Activated T-cell treated with anti-CD3 and anti-CD28 coated beads, Interleukin-2, amount 50 U/mL, for 4 hours (primary cell): Measurements from ENCODE around the gene PUS7L. TPM values are rescaled to one million over a fixed set of nuclear protein-coding genes. Genes with fewer than 3 reads are reported as not detected.
"Not testable (repeated sequence)": the region's sequence is repeated elsewhere in the genome, so short reads cannot be mapped to it uniquely, and the experiment has no call there.

Source experiments
- ATAC-seq, 2 donors: fragments of 200-7000 bp; cut with Tn5 transposase; one replicate each; pipeline ENCODE4 v1.10.0; 2021
- DNase-seq: peaks from one replicate; pipeline ENCODE4 v3.0.0-alpha.2; 2020
- H3K27me3 Mint-ChIP-seq: one replicate; pipeline ENCODE4 v1.8.0; 2021; ENCODE audit warnings: low read depth, mixed read lengths
- H3K36me3 Mint-ChIP-seq: one replicate; pipeline ENCODE4 v1.8.0; 2022; ENCODE audit warnings: mixed read lengths; ENCODE audit not compliant: insufficient read depth
- H3K4me1 Mint-ChIP-seq: one replicate; pipeline ENCODE4 v1.8.0; 2021; ENCODE audit warnings: low read depth, mixed read lengths
- H3K4me3 Mint-ChIP-seq: one replicate; pipeline ENCODE4 v1.8.0; 2021; ENCODE audit warnings: mild to moderate bottlenecking, moderate library complexity, mixed read lengths
- H3K9me3 Mint-ChIP-seq: one replicate; pipeline ENCODE4 v1.8.0; 2021; ENCODE audit warnings: mixed read lengths
- total RNA-seq, 3 donors: library from RNA; stranded (reverse); gene quantifications; one replicate each; pipeline ENCODE4 v1.2.1, GENCODE V29; 2021

PUS7L gene
- total RNA-seq, 3 donors from 2014 or later, result 21.2 to 23.4 (median 22.4) TPM

- no peak overlapping the region for H3K4me3 Mint-ChIP-seq
Measured at GRCh38 chr12:43763769-43764168, 5.2 kb upstream of the PUS7L start.

GRCh38 chr12:43762596-43762995 lies 4.0 kb upstream of the PUS7L start:
- Mint-ChIP-seq H3K27me3 (no peaks in the 10 kb centered on the region), H3K4me1 (peaks cover 43% of the 10 kb centered on the region), H3K4me3 (no peak overlapping the region), H3K9me3 (no peaks in the 10 kb centered on the region), H3K36me3 (peaks cover 8% of the 10 kb centered on the region)
- DNase-seq (no peak), ATAC-seq (no peak)

More at GRCh38 chr12:43763769-43764168, 5.2 kb upstream of the PUS7L start:
- ATAC-seq, result no peak
- Mint-ChIP-seq H3K36me3 (peaks cover 13% of the 10 kb centered on the region), H3K27me3 (no peaks in the 10 kb centered on the region), H3K4me1 (peaks cover 36% of the 10 kb centered on the region), H3K9me3 (no peaks in the 10 kb centered on the region)
- DNase-seq, result no peak

- Mint-ChIP-seq H3K9me3 (no peaks in the 10 kb centered on the region), H3K36me3 (peaks cover 10% of the 10 kb centered on the region), H3K4me3 (peak overlapping the region; percentile 52), H3K27me3 (no peaks in the 10 kb centered on the region), H3K4me1 (peaks cover 51% of the 10 kb centered on the region)
- ATAC-seq (no peak), DNase-seq (no peak)
Measured at GRCh38 chr12:43761500-43761899, 2.9 kb upstream of the PUS7L start.

DNA sequence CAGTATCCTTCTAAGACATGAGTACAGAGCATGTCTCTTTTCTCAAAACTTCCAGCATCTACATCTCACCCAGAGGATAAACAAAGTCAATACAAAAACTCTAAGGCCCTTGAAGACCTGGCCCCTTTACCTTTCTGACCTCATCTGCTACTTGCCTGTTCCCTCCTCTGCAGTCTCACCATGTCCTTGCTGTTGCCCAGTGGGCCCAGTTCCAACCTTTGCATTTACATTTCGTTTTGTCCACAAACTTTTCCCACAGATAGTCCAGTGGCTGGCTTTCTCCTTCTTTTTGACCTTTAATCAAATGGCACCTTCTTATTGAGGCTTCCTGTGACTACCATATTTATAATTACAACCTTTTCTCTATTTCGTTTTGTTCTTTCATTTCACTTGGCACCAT lies 1.8 kb upstream of the PUS7L start:
- Mint-ChIP-seq H3K9me3 (no peaks in the 10 kb centered on the region), H3K4me1 (peaks cover 57% of the 10 kb centered on the region), H3K4me3 (peak overlapping the region; percentile 97), H3K36me3 (peaks cover 14% of the 10 kb centered on the region), H3K27me3 (no peaks in the 10 kb centered on the region)
- no peak for ATAC-seq
- DNase-seq, result no peak

GRCh38 chr12:43758247-43758727 lies 303 bp downstream of the PUS7L start:
- Mint-ChIP-seq H3K36me3 (peaks cover 27% of the 10 kb centered on the region), H3K9me3 (no peaks in the 10 kb centered on the region), H3K4me1 (peaks cover 67% of the 10 kb centered on the region), H3K27me3 (no peaks in the 10 kb centered on the region), H3K4me3 (peak overlapping the region; percentile 97)
- DNase-seq (no peak), ATAC-seq (peak; percentile 27 to 30)

- ATAC-seq (no peak), DNase-seq (no peak)
- Mint-ChIP-seq H3K4me3 (no peak overlapping the region), H3K4me1 (peaks cover 47% of the 10 kb centered on the region), H3K9me3 (peaks cover 6% of the 10 kb centered on the region), H3K27me3 (no peaks in the 10 kb centered on the region), H3K36me3 (peaks cover 40% of the 10 kb centered on the region)
Measured at GRCh38 chr12:43754015-43754414, 4.6 kb downstream of the PUS7L start.

GRCh38 chr12:43751360-43751759 lies 7.2 kb downstream of the PUS7L start:
- H3K4me3 Mint-ChIP-seq, H3K9me3 Mint-ChIP-seq, ATAC-seq, DNase-seq, H3K27me3 Mint-ChIP-seq: not testable (repeated sequence)
- Mint-ChIP-seq H3K4me1 (peaks cover 30% of the 10 kb centered on the region), H3K36me3 (peaks cover 42% of the 10 kb centered on the region)

DNA sequence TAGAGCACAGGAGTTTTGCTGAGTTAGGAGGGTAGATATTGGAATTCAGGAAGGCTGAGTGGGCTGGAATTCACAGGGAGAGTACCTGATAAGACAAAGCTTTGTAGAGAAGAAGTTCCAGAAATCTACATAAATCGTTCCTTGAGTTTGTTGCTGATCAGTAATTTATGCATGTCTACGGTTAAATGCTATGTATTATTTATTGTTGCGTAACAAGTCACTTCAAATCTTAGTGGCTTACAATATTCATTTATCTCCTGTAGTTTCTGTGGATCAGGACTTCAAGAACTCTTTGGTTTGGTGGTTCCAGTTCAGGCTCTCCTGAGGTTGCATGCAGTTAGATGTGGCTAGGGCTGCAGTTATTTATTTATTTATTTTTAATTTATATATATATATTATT lies 7.8 kb downstream of the PUS7L start:
- H3K4me1 Mint-ChIP-seq, result peaks cover 26% of the 10 kb centered on the region
- no peak for ATAC-seq

DNA sequence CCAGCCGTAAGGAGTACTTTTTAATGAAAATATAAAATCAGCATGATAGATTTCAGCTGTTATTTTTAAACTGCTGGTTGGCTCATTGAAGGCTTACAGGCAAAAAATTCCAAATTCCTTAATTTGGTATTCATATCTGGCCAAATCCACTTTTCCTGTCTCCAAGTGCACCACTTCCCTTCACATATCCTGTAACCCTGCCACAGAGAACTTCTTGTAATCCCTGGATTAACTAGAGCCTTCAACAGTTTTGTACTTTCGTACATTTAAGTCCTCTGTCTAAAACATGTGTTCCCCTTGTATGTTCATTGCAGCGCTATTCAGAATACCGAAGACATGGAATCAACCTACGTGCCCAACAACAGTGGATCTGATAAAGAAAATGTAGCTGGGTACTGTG lies 9.6 kb downstream of the PUS7L start:
- Mint-ChIP-seq H3K4me1 (peaks cover 18% of the 10 kb centered on the region), H3K9me3 (peaks cover 6% of the 10 kb centered on the region), H3K27me3 (no peaks in the 10 kb centered on the region), H3K4me3 (no peak overlapping the region), H3K36me3 (peaks cover 42% of the 10 kb centered on the region)
- DNase-seq (no peak), ATAC-seq (no peak)

More for the DNA sequence above, 7.8 kb downstream of the PUS7L start:
- Mint-ChIP-seq H3K9me3 (peaks cover 6% of the 10 kb centered on the region), H3K36me3 (peaks cover 42% of the 10 kb centered on the region), H3K27me3 (no peaks in the 10 kb centered on the region), H3K4me3 (no peak overlapping the region)
- DNase-seq, result no peak

DNA sequence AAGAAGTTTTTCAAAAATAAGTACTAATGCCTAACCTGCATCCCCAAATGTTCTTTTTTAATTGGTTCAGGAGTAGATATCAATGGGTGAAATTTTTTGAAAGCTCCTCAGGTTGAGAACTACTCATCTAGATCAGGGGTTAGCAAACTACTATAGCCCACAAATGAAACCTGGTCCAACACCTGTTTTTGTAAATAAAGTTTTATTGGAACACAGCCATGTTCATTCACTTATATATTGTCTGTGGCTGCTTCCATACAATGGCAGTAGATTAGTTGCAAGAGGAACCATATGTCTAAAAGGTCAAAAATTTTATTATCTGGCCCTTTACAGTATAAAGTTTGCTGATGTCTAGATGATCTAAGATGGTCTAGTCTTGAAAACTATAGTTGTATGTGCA lies 13.8 kb downstream of the PUS7L start:
- Mint-ChIP-seq H3K27me3 (no peaks in the 10 kb centered on the region), H3K4me1 (peaks cover 1% of the 10 kb centered on the region), H3K9me3 (no peaks in the 10 kb centered on the region), H3K4me3 (no peak overlapping the region), H3K36me3 (peaks cover 42% of the 10 kb centered on the region)
- ATAC-seq, result no peak
- DNase-seq, result no peak

- Mint-ChIP-seq H3K36me3 (peaks cover 47% of the 10 kb centered on the region), H3K4me1 (no peaks in the 10 kb centered on the region), H3K27me3 (no peaks in the 10 kb centered on the region), H3K4me3 (no peak overlapping the region), H3K9me3 (no peaks in the 10 kb centered on the region)
- DNase-seq (no peak), ATAC-seq (no peak)
Measured at GRCh38 chr12:43742106-43742505, 16.5 kb downstream of the PUS7L start.

- H3K27me3 Mint-ChIP-seq, result no peaks in the 10 kb centered on the region
- DNase-seq (no peak), ATAC-seq (no peak)
- no peak overlapping the region for H3K4me3 Mint-ChIP-seq
- no peaks in the 10 kb centered on the region for H3K4me1 Mint-ChIP-seq
- H3K36me3 Mint-ChIP-seq, result peaks cover 51% of the 10 kb centered on the region
- H3K9me3 Mint-ChIP-seq, result no peaks in the 10 kb centered on the region
Measured at GRCh38 chr12:43740511-43741100, 18.0 kb downstream of the PUS7L start.

DNA sequence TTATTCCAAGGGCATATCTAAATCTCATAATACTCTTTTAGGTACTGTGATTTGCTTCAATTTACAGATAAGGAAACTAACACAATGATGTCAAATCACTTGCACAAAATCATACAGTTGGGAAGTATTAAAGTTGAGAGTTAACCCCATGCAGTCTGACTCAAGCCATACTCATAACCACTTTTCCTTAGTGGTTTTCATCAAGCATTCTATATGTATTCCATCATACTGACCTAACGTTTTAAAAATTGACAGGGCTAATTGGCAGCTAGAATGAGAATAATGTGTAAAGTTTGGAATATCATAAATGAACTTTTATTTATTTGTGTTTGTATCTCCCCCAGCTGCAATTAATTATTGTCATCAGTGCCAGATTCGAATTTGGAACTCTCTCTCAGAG lies 20.9 kb downstream of the PUS7L start:
- Mint-ChIP-seq H3K9me3 (no peaks in the 10 kb centered on the region), H3K4me1 (no peaks in the 10 kb centered on the region), H3K27me3 (no peaks in the 10 kb centered on the region), H3K4me3 (no peak overlapping the region), H3K36me3 (peaks cover 46% of the 10 kb centered on the region)
- DNase-seq, result no peak
- ATAC-seq, result no peak

DNA sequence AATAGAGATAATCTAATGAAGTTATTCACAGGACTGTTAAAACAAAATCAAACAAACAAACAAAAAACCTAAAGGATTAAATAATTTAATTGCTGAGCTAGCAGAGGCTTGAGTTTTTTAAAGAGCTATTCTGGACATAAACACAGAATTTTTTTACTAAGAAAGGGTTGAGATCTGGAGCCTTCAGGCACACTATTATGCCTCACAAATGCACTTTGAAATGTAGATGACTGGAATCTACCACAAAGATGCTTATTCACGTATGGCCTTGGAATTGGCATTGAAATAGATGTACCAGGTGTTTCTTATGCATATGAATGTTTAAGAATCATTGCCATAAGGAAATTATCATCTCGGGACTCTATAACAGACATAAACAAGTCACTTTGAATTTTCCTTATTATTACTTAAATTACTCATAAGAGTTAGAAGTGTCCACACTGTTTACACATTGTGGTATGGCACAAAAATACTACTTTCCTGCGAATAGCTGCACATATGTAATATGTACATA lies 21.6 kb downstream of the PUS7L start:
- H3K27me3 Mint-ChIP-seq, result no peaks in the 10 kb centered on the region
- no peaks in the 10 kb centered on the region for H3K9me3 Mint-ChIP-seq
- peaks cover 45% of the 10 kb centered on the region for H3K36me3 Mint-ChIP-seq
- DNase-seq (no peak), ATAC-seq (no peak)
- H3K4me1 Mint-ChIP-seq, result no peaks in the 10 kb centered on the region
- no peak overlapping the region for H3K4me3 Mint-ChIP-seq

GRCh38 chr12:43733687-43734086 lies 24.9 kb downstream of the PUS7L start:
- Mint-ChIP-seq H3K4me1 (peaks cover 6% of the 10 kb centered on the region), H3K27me3 (no peaks in the 10 kb centered on the region), H3K4me3 (no peak overlapping the region), H3K36me3 (peaks cover 36% of the 10 kb centered on the region), H3K9me3 (no peaks in the 10 kb centered on the region)
- ATAC-seq (no peak), DNase-seq (no peak)
